AG04449 (cell line): Measurements from ENCODE around the gene TAMALIN.

Experiments
- CTCF ChIA-PET: fragments of 350-600 bp; formaldehyde crosslinking; extraction: SDS; loops from one replicate; lab custom pipeline; 2021; ENCODE audit warnings: antibody characterized with exemption; lab: Yijun Ruan, JAX
- POLR2A ChIA-PET: fragments of 400-600, 350-600 bp; formaldehyde crosslinking; extraction: SDS; loops from one replicate; lab custom pipeline; 2020; ENCODE audit warnings: antibody characterized with exemption, inconsistent platforms; lab: Yijun Ruan, JAX
- DNase-seq: peaks from one replicate; pipeline ENCODE4 v3.0.0-alpha.2; 2010; ENCODE audit warnings: low read depth, low spot score
- H3K4me3 ChIP-seq: 2 replicates; pipeline ENCODE4 v1.5.1; 2011; ENCODE audit warnings: low read depth, mild to moderate bottlenecking, control low read depth, low read length
- CTCF ChIP-seq: IDR thresholded peaks from one replicate; pipeline ENCODE4 v1.5.1; 2011; ENCODE audit warnings: mild to moderate bottlenecking, moderate library complexity, low read length, control low read depth, inconsistent platforms; ENCODE audit not compliant: insufficient read depth; ENCODE audit errors: missing control alignments

Gene TAMALIN

GRCh38 chr12:51961834-51962233 is 44.9 kb upstream of the TAMALIN start:
- TF ChIP-seq CTCF = no peak
- CTCF ChIA-PET = interaction anchor here (0.7 to 2.7 kb wide), 10 partner anchors 10 to 67 kb away, joined by 3 to 26 read pairs (median 4); no protein-coding TSS in a partner anchor
- POLR2A ChIA-PET = no interaction called here
- no peak for DNase-seq
- H3K4me3 ChIP-seq = no peak overlapping the region

GRCh38 chr12:51962737-51963136 is 44.0 kb upstream of the TAMALIN start:
- no peak overlapping the region for H3K4me3 ChIP-seq
- POLR2A ChIA-PET = no interaction called here
- no peak for TF ChIP-seq CTCF
- CTCF ChIA-PET = interaction anchor here (0.6 to 2.7 kb wide), 10 partner anchors 9 to 68 kb away, joined by 3 to 26 read pairs (median 4); no protein-coding TSS in a partner anchor
- no peak for DNase-seq

- no peak for TF ChIP-seq CTCF
- CTCF ChIA-PET = interaction anchor here (0.9 kb wide), 1 partner anchor 41 kb away, joined by 5 read pairs; no protein-coding TSS in a partner anchor
- POLR2A ChIA-PET = no interaction called here
- no peak overlapping the region for H3K4me3 ChIP-seq
- DNase-seq = no peak
These were observed 43.3 kb upstream of the TAMALIN start for GRCh38 chr12:51963477-51963876.

- H3K4me3 ChIP-seq = no peak overlapping the region
- DNase-seq = no peak
- no peak for TF ChIP-seq CTCF
- ChIA-PET CTCF (interaction anchor here (1.0 to 3.8 kb wide), 5 partner anchors 11 to 98 kb away, joined by 3 to 29 read pairs (median 7); no protein-coding TSS in a partner anchor), POLR2A (no interaction called here)
These were observed 37.1 kb upstream of the TAMALIN start for GRCh38 chr12:51969643-51970042.

- no peak for DNase-seq
- POLR2A ChIA-PET = no interaction called here
- H3K4me3 ChIP-seq = no peak overlapping the region
These were observed 35.7 kb upstream of the TAMALIN start for GRCh38 chr12:51970904-51971646.

More at GRCh38 chr12:51970904-51971646, 35.7 kb upstream of the TAMALIN start:
- CTCF ChIA-PET = interaction anchor here (0.9 to 3.8 kb wide), 16 partner anchors 9 to 100 kb away, joined by 3 to 29 read pairs (median 6); partner anchors contain the start of gene ACVRL1
- TF ChIP-seq CTCF = peak; percentile 61
